KOPT-K1 (cell line): Measurements from ENCODE around the gene C22orf15.
"Not testable (repeated sequence)": the region's sequence is repeated elsewhere in the genome, so short reads cannot be mapped to it uniquely, and the experiment has no call there.

Experiments used
- H3K27ac ChIP-seq: fragments of 200-600 bp; sonication (generic); 2 replicates; pipeline ENCODE4 v1.5.1; 2016; ENCODE audit warnings: antibody characterized with exemption, mild to moderate bottlenecking, low read depth, low read length; ENCODE audit not compliant: poor library complexity, severe bottlenecking
- H3K36me3 ChIP-seq: fragments of 200-600 bp; sonication (generic); 2 replicates; pipeline ENCODE4 v1.5.1; 2017; ENCODE audit warnings: antibody characterized with exemption, mild to moderate bottlenecking, low read length, moderate library complexity; ENCODE audit not compliant: insufficient read depth
- H3K9me3 ChIP-seq: fragments of 200-600 bp; sonication (generic); 2 replicates; pipeline ENCODE4 v1.5.1; 2017; ENCODE audit warnings: antibody characterized with exemption, low read length, mild to moderate bottlenecking; ENCODE audit not compliant: insufficient read depth, poor library complexity, severe bottlenecking

C22orf15 gene

DNA sequence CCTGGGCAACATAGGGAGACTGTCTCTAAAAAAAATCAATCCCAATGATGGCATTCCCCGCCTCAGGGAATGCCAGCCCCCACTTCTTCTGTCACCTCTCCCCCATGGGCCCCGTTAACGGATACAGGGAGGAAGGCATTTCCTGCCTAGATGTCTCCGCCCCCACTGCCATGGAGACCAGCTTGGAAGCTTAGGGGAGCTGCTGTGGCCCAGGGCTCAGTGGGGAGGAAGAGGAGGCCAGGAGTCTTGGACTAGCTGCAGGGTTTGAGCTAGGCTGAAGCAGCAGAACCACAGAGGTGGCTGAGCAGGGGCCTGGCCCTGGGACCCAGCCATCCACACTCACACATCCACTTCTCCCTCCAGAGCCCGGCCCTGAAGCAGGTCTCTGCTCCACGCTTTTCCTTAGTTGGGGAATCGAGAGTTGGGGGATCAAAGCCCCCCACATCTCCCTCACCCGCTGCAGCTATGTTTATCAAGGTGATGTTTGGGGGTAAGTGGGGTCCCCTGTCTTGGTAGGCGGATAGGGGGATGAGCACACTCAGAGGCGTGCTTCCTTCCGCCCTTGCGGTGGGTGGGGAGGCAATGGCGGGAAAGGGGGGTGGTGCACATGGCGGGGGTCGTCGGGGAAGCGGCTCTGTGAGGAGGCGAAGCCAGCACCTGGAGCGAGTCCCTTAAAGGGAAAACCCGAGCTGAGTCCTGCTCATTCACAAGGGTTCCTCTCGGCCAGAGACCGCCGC, at the start of gene C22orf15:
TSS of gene C22orf15 (plus strand) at position 149 of the 737 bp plus-strand sequence. CDS start at position 466, 317 bp downstream.
- Histone ChIP-seq H3K27ac (peak within 1 kb of the TSS; percentile 73), H3K36me3 (peaks cover 17% of the 10 kb centered on the region; the same call in 1 of the 2 replicates), H3K9me3 (no peaks in the 10 kb centered on the region)

GRCh38 chr22:23713696-23714595, 48.8 kb upstream of the C22orf15 start:
- Histone ChIP-seq H3K9me3 (no peaks in the 10 kb centered on the region), H3K27ac (no peak overlapping the region), H3K36me3 (peaks cover 62% of the 10 kb centered on the region)

- Histone ChIP-seq H3K36me3 (peaks cover 53% of the 10 kb centered on the region), H3K27ac (no peak overlapping the region), H3K9me3 (no peaks in the 10 kb centered on the region)
Measured at GRCh38 chr22:23714596-23715578, 47.9 kb upstream of the C22orf15 start.

DNA sequence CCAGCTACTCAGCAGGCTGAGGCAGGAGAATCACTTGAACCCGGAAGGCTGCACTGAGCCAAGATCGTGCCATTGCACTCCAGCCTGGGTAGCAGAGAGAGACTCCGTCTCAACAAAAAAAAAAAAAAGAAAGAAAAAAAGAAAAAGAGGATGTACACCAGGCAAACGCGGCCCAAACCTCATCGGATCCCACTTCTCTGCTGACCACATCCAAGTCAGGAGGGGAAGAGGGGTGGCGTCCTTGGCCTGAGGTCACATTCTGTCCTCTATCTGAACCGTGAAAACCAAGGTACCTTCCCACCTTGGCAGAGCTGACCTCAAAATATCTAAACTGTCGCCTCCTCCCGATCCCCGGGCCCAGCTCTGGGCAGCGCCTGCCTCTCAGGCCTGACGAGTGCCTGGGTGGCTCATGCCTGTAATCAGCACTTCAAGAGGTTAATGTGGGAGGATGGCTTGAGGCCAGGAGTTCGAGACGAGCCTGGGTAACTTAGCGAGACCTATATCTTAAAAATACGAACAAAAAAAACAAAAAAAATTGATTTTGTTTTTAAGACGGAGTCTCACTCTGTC, 46.9 kb upstream of the C22orf15 start:
- peak overlapping the region; percentile 83 for H3K27ac ChIP-seq

DNA sequence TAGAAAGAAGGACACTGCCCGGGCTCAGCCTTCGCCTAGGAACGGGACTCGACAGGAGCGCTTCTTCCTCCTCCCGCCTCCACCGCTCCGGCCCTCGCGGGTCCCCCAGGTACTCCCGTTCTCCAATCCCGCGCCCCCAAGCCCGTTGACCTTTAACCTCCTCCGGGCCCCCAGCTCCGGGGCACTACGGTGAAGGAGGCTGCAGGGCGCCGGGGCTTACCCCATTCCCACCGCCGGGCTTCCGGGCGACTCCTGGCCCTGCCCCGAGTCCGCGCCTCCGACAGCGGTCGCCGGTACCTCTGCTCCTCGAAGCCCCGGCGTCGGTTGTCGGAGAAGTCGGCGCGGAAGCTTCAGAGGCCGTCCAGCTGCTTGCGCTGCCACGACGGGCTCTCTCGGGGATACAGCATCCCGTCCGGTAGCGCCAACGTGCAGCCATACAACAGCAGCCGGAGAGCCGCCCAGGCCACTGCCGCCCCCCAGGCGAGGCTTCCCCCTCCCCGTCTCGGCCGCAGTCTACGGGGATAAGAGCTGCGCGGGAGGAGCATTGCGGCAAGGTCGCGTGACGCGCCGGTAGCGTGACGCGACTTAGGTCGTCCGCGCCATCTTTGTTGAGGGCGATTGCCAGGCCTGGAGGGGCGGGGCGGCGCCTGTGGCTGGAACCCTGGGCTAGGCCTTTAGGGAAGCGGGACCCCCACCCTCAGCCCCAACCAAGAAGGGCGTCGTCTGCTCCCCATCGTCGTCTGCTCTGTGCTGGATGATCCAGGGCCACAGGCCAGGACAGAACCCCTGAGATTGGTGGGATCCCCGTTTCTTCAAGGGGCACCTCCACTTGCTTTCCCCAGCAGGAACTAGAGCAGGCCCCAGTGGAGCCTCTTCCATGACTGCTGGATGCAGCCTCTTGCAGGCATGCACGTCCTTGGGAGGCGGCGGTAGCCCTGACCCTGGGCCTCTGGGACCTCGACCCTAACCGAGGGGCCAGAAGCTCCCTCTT, 45.7 kb upstream of the C22orf15 start:
- Histone ChIP-seq H3K9me3 (no peaks in the 10 kb centered on the region), H3K27ac (peak overlapping the region; percentile 83), H3K36me3 (peaks cover 31% of the 10 kb centered on the region)

More for the DNA sequence above, 46.9 kb upstream of the C22orf15 start:
- H3K9me3 ChIP-seq: no peaks in the 10 kb centered on the region
- peaks cover 43% of the 10 kb centered on the region for H3K36me3 ChIP-seq

DNA sequence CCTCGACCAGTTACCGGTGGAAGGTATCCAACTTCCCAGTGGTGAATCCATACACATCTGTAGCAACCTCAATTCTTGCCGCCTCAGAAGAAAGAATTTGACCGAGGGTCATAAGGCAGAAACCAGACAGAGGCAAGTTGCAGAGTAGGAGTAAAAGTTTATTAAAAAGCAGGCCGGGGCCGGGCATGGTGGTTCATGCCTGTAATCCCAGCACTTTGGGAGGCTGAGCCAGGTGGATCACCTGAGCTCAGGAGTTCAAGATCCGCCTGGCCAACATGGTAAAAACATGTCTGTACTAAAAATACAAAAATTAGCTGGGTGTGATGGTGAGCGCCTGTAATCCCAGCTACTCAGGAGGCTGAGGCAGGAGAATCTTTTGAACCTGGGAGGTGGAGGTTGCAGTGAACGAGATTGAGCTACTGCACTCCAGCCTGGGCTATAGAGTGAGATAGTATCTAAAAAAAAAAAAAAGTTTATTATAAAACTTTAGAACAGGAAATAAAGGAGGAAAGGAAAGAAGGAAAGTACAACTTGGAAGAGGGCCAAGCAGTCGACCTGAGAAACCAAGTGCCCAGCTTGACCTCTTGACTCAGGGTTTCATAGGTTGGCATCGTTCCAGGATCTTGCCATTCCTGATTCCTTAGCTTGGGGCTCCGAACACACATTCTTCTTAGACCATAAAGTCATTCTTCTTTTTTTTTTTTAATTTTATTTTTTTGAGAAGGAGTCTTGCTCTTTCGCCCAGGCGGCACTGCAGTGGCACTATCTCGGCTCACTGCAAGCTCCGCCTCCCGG, 44.2 kb upstream of the C22orf15 start:
- Histone ChIP-seq H3K27ac (no peak overlapping the region), H3K36me3 (peaks cover 18% of the 10 kb centered on the region), H3K9me3 (no peaks in the 10 kb centered on the region)

DNA sequence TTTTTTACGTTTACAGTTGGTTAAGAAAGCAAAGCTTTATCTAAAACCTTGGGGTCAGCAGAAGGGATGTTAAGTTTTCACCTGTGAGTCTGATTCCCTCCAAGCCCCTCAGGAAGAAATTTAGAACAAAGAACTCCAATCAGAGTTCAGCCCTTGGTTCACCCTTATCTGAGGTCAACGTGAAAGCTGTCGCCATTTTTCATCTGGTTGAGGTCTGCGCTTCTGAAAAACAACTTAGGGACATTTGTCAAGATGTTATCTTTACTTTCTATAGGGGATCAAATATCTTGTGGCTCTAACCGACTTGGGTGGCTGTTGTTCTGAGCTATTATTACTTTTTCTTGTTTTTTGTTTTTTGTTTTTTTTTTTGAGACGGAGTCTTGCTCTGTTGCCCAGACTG, 41.9 kb upstream of the C22orf15 start:
- no peak overlapping the region for H3K27ac ChIP-seq
- H3K36me3 ChIP-seq: no peaks in the 10 kb centered on the region

DNA sequence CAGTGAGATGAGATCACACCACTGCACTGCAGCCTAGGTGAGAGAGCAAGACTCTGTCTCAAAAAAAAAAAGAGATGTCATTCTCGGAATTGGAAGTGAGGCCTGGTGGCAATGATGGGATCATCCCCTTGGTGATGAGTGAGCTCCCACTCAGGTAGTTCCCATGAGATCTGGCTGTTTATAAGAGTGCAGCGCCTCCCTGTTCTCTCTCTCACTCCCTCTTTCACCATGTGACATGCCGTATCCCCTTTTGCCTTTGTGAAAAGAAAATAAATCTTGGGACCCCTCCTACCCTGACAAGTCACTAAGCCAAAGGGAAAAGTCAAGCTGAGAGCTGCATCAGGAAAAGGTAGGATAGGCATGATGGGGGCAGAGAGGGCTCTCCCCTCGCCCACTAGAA, 40.6 kb upstream of the C22orf15 start:
- no peaks in the 10 kb centered on the region for H3K36me3 ChIP-seq
- no peak overlapping the region for H3K27ac ChIP-seq
- no peaks in the 10 kb centered on the region for H3K9me3 ChIP-seq

More for the DNA sequence above, 41.9 kb upstream of the C22orf15 start:
- H3K9me3 ChIP-seq: no peaks in the 10 kb centered on the region

GRCh38 chr22:23722724-23723123, 40.1 kb upstream of the C22orf15 start:
- Histone ChIP-seq H3K27ac (no peak overlapping the region), H3K9me3 (no peaks in the 10 kb centered on the region), H3K36me3 (no peaks in the 10 kb centered on the region)

GRCh38 chr22:23728108-23728507, 34.7 kb upstream of the C22orf15 start:
- H3K27ac ChIP-seq, H3K36me3 ChIP-seq, H3K9me3 ChIP-seq: not testable (repeated sequence)

DNA sequence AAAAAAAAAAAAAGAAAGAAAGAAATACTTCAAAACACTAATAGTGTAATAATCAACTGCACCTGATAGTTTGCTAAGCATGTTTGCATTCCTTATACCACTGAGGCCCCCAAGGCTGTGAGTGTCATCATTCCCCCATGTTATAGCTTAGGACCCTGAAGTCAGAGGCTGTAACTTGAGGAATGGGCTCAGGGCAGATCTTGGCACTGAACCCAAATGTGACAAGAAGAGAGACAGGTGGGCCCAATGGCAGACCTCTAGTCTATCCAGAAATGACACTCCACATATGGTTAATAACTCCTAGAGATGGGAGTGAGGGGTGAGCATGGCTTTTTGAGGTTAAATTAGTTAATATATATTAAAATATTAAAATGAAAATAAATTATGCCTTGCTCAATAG, 25.1 kb upstream of the C22orf15 start:
- Histone ChIP-seq H3K9me3 (no peaks in the 10 kb centered on the region), H3K27ac (no peak overlapping the region), H3K36me3 (peaks cover 7% of the 10 kb centered on the region; the same call in 1 of the 2 replicates)

DNA sequence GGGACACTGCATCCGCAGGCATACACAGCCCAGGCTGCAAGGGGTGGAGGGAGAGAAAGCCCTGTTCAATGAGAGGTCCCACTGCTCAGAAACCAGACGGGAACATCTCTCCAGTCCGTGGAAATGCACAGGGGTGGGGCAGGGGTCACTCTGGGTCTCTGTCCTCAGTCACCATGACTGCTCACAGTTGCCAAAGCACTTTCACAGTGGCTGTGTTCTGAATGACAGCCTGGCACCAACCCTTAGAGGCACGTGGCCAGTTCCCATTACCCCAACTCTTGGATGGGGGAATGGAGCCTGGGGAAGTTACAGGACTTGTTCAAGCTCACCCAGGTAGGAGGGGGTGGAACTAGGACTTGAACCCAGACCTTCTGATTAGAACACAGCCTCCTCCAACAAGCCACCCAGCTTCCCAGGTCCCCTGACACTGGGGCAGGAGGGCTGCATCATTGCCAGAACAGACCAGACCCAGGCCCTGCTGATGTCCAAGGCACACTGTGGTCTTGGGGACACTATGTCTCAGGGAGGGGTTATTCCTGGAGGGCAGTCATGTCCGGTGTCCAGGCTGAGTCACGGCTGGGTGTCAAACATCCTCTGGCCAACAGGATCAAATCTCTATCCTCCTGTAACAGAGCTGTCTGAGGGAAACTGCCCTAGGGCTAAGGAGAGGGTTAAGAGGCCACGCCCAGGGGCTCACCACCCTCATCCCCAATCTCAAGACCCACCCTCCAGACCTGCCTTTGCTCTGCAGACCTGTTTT, 20.1 kb upstream of the C22orf15 start:
- peaks cover 34% of the 10 kb centered on the region for H3K36me3 ChIP-seq
- no peak overlapping the region for H3K27ac ChIP-seq

More for the DNA sequence above, 20.1 kb upstream of the C22orf15 start:
- H3K9me3 ChIP-seq: no peaks in the 10 kb centered on the region
